Measurements from ENCODE around the gene ABCG4. TPM values are rescaled to one million over a fixed set of nuclear protein-coding genes. Genes with fewer than 3 reads are reported as not detected.

The ABCG4 gene
- total RNA-seq, 4 donors from 2014 or later: 0.13 to 1.6 (median 0.82) TPM

DNA sequence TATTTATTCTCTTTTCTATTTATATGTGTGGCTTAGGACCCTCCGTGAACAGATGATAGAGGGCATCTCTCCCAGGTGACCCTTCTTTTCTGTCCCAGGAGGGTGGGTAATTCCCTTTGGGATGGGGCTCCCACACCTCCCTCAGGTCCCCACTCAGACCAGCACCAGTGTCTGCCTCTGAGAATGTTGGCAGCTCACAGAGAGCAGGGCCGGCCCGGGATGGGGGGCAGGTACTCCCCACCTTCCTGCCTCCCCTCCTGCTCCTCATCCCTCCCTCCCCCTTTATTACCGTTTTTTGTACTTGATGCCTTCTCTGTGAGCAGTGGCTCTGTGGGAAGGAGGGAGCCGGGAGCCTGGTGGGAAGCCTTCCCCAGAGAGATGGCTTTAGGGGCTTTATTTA lies 32.3 kb upstream of the ABCG4 start:
- H3K27ac ChIP-seq: no peak overlapping the region
- intact Hi-C loops (cut with DNase I): no loop called here
- TF ChIP-seq, protein P1, sequence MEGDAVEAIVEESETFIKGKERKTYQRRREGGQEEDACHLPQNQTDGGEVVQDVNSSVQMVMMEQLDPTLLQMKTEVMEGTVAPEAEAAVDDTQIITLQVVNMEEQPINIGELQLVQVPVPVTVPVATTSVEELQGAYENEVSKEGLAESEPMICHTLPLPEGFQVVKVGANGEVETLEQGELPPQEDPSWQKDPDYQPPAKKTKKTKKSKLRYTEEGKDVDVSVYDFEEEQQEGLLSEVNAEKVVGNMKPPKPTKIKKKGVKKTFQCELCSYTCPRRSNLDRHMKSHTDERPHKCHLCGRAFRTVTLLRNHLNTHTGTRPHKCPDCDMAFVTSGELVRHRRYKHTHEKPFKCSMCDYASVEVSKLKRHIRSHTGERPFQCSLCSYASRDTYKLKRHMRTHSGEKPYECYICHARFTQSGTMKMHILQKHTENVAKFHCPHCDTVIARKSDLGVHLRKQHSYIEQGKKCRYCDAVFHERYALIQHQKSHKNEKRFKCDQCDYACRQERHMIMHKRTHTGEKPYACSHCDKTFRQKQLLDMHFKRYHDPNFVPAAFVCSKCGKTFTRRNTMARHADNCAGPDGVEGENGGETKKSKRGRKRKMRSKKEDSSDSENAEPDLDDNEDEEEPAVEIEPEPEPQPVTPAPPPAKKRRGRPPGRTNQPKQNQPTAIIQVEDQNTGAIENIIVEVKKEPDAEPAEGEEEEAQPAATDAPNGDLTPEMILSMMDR (IDR thresholded peaks at IDR 0.05): no peak
- TF ChIP-seq POLR2A (IDR thresholded peaks at IDR 0.05): no peak
- no peak overlapping the region for H3K4me3 ChIP-seq (replicated peaks in 1 of 3)
- H3K4me1 ChIP-seq: peaks cover 6 to 7% of the 10 kb centered on the region in 2 donors
- no peaks in the 10 kb centered on the region for H3K27me3 ChIP-seq
- no peaks in the 10 kb centered on the region for H3K9me3 ChIP-seq
- peaks cover 16 to 22% of the 10 kb centered on the region in 2 donors for H3K36me3 ChIP-seq
- DNase-seq: no peak
- 72 to 77% methylated on average over 5 of the region's 5 CpGs for WGBS, 2 donors

DNA sequence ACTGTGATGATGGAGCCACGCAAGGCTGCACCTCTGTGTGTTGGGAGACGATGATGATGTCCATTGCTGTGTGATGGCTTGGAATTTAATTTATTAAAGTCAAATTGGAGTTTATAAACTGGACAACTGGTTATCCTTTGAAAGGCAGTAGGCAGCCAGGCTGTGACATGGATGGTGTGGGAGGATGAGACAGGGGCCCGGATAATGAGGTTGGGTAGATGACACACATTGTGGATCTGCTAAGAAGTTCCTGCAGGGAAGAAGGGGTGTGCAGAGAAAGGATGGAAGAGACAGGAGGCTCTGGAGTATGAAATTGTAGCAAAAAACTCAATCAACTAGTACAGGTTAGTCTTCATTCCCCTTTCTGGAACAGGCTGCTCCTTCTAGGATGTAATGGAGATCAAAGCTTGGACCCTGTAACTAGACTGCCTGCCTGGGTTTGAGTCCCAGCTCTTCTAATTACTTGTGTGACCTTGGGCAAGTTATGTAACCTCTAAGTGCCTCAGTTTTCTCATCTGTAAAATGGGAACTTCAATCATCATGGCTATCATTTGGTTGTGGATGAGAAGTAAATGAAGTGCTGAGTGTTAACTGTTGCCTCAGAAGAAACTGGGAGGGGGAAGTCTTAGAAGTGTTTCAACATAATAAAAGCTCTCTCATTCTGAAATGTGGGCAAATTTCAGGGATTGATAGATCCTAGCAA lies 31.7 kb upstream of the ABCG4 start:
- no peaks in the 10 kb centered on the region for H3K27me3 ChIP-seq
- TF ChIP-seq, protein P1 (IDR thresholded peaks at IDR 0.05): no peak
- TF ChIP-seq POLR2A (IDR thresholded peaks at IDR 0.05): no peak
- no peak overlapping the region for H3K27ac ChIP-seq
- H3K4me1 ChIP-seq: peaks cover 8 to 10% of the 10 kb centered on the region in 2 donors
- DNase-seq: no peak
- 93 to 95% methylated on average over 3 of the region's 3 CpGs for WGBS, 2 donors
- no peak overlapping the region for H3K4me3 ChIP-seq (replicated peaks in 1 of 3)
- intact Hi-C loops (cut with DNase I): no loop called here
- H3K36me3 ChIP-seq: peaks cover 10 to 19% of the 10 kb centered on the region in 2 donors
- no peaks in the 10 kb centered on the region for H3K9me3 ChIP-seq

DNA sequence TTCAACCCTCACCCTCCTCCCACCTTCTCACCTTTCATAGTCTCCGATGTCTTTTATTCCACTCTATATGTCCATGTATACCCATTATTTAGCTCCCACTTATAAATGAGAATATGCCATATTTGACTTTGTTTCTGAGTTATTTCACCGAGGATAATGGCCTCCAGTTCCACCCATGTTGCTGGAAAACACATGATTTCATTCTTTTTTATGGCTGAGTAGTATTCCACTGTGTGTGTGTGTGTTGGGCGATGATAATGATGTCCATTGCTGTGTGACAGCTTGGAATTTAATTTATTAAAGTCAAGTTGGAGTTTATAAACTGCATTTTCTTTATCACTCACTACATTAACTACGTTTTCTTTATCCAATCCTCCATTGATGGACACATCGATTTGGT lies 30.6 kb upstream of the ABCG4 start:
- H3K9me3 ChIP-seq: no peaks in the 10 kb centered on the region
- H3K27me3 ChIP-seq: no peaks in the 10 kb centered on the region
- 95 to 97% methylated on average over 5 of the region's 5 CpGs for WGBS, 2 donors

DNA sequence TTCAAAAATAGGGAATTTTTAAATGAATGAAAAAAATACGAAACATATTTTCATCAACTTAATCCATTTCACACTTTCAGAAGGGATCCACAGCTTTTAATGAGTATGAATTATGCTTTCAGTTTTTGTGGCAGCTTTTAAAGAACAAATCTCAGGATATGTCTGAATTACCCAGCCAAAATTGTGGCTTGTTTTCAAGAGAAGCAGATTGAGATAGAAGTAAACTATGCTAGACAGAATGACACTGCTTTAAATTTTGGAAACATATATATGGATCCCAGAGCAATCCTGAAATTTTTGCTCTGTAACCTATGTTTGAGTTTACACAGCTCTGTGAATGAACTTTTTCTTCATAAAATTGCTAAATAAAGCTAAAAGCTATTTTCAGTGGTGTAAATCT lies 29.9 kb upstream of the ABCG4 start:
- intact Hi-C loops (cut with DNase I): no loop called here
- H3K4me3 ChIP-seq (replicated peaks in 1 of 3): no peak overlapping the region
- WGBS, 2 donors: 94 to 96% methylated on average over 1 of the region's 1 CpG

More for the DNA sequence above, 30.6 kb upstream of the ABCG4 start:
- peaks cover 14 to 17% of the 10 kb centered on the region in 2 donors for H3K4me1 ChIP-seq
- TF ChIP-seq, protein P1 (IDR thresholded peaks at IDR 0.05): no peak
- TF ChIP-seq POLR2A (IDR thresholded peaks at IDR 0.05): no peak
- H3K36me3 ChIP-seq: peaks cover 0 to 9% of the 10 kb centered on the region in 2 donors
- H3K4me3 ChIP-seq (replicated peaks in 1 of 3): no peak overlapping the region
- no peak for DNase-seq
- intact Hi-C loops (cut with DNase I): no loop called here
- no peak overlapping the region for H3K27ac ChIP-seq

DNA sequence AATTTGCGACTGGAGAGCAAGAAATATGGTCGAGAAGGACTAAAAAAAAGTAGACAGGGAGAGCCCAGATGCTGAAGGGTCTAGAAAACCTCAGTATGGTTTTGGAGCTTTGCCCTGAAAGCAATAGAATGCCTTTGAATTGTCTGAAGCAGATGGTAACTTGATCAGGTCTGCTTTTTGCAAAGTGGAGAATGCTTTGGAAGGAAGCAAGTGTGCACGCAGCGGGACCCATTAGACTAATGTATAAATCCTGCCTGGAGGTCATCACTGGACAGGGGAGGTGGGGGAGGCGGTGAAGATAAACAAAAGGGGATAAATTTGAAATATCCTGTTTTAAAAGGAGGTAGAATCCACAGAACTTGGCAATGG lies 28.2 kb upstream of the ABCG4 start:
- intact Hi-C loops (cut with DNase I): no loop called here
- Histone ChIP-seq H3K36me3 (peaks cover 8 to 9% of the 10 kb centered on the region in 2 donors), H3K27ac (peak overlapping the region; percentile 26 to 77 (median 73)), H3K9me3 (no peaks in the 10 kb centered on the region), H3K4me1 (peaks cover 14 to 17% of the 10 kb centered on the region in 2 donors), H3K27me3 (no peaks in the 10 kb centered on the region), H3K4me3 (replicated peaks in 1 of 3) (peak overlapping the region in 2 of 3 donors; percentile 17 to 41)
- TF ChIP-seq, protein P1 (IDR thresholded peaks at IDR 0.05): no peak
- TF ChIP-seq POLR2A (IDR thresholded peaks at IDR 0.05): no peak
- WGBS, 2 donors: 15 to 17% methylated on average over 5 of the region's 5 CpGs
- DNase-seq: peak in 1 of 2 donors; percentile 15

More for the DNA sequence above, 29.9 kb upstream of the ABCG4 start:
- DNase-seq: no peak
- TF ChIP-seq, protein P1 (IDR thresholded peaks at IDR 0.05): no peak
- TF ChIP-seq POLR2A (IDR thresholded peaks at IDR 0.05): no peak
- no peaks in the 10 kb centered on the region for H3K27me3 ChIP-seq
- H3K36me3 ChIP-seq: peaks cover 2 to 7% of the 10 kb centered on the region in 2 donors
- H3K27ac ChIP-seq: no peak overlapping the region
- H3K4me1 ChIP-seq: peaks cover 14 to 17% of the 10 kb centered on the region in 2 donors
- H3K9me3 ChIP-seq: no peaks in the 10 kb centered on the region

Data from thyroid gland (tissue), 4 donors.